SU-DHL-6 (cell line): ENCODE data around the gene CHTOP.

Experiments
- H2AFZ ChIP-seq: fragments of 200-600 bp; sonication (generic); 2 replicates; pipeline ENCODE4 v1.6.1; 2014; ENCODE audit warnings: low read depth, mild to moderate bottlenecking, moderate library complexity, mixed read lengths, antibody characterized with exemption, low read length; ENCODE audit not compliant: severe bottlenecking
- H3F3A ChIP-seq: fragments of 200-600 bp; shearing (Covaris generic); 2 replicates; pipeline ENCODE4 v1.6.0; 2016; ENCODE audit warnings: antibody characterized with exemption, mild to moderate bottlenecking; ENCODE audit not compliant: insufficient read depth
- H3K27ac ChIP-seq: fragments of 200-600 bp; sonication (generic); 2 replicates; pipeline ENCODE4 v1.5.1; 2016; ENCODE audit warnings: low read depth, mild to moderate bottlenecking, low read length, moderate library complexity, mixed read lengths
- H3K27me3 ChIP-seq: fragments of 200-600 bp; sonication (generic), shearing (Covaris generic); 2 replicates; pipeline ENCODE4 v1.6.0; 2014; ENCODE audit warnings: mild to moderate bottlenecking, low read length
- H3K36me3 ChIP-seq: fragments of 200-600 bp; sonication (generic); 2 replicates; pipeline ENCODE4 v1.6.1; 2014; ENCODE audit warnings: mild to moderate bottlenecking, low read length, mixed read lengths
- H3K4me2 ChIP-seq: fragments of 300-600, 200-600 bp; shearing (Covaris generic), sonication (generic); 2 replicates; pipeline ENCODE4 v1.6.0; 2014; ENCODE audit warnings: low read length, low read depth, mild to moderate bottlenecking; ENCODE audit not compliant: poor library complexity, severe bottlenecking
- H3K4me3 ChIP-seq: fragments of 200-600 bp; sonication (generic); 2 replicates; pipeline ENCODE4 v1.5.1; 2014; ENCODE audit warnings: antibody characterized with exemption, low read length, mild to moderate bottlenecking, mixed read lengths; ENCODE audit not compliant: insufficient read depth, poor library complexity, severe bottlenecking
- H3K79me2 ChIP-seq: fragments of 200-600 bp; sonication (generic); 2 replicates; pipeline ENCODE4 v1.6.1; 2014; ENCODE audit warnings: mild to moderate bottlenecking, low read length, moderate library complexity; ENCODE audit not compliant: insufficient read depth
- H3K9ac ChIP-seq: fragments of 200-600 bp; sonication (generic); 2 replicates; pipeline ENCODE4 v1.7.0; 2014; ENCODE audit warnings: mild to moderate bottlenecking, low read length
- H3K9me2 ChIP-seq: fragments of 200-600 bp; sonication (generic); replicated peaks from 2 replicates; pipeline ENCODE4 v1.6.1; 2014; ENCODE audit warnings: low read length; ENCODE audit not compliant: insufficient read depth
- H3K9me3 ChIP-seq: fragments of 200-600 bp; sonication (generic); 2 replicates; pipeline ENCODE4 v1.6.1; 2014; ENCODE audit warnings: low read length, mixed read lengths; ENCODE audit not compliant: insufficient read depth
- H4K20me1 ChIP-seq: fragments of 200-600 bp; sonication (generic); 2 replicates; pipeline ENCODE4 v1.6.1; 2014; ENCODE audit warnings: low read depth, mild to moderate bottlenecking, antibody characterized with exemption, low read length, moderate library complexity, mixed read lengths
- EZH2phosphoT487 ChIP-seq: fragments of 200-600 bp; sonication (generic), shearing (Covaris generic); conservative IDR thresholded peaks from 2 replicates; pipeline ENCODE4 v1.6.1; 2018; ENCODE audit warnings: mild to moderate bottlenecking, antibody characterized with exemption, low read length, moderate library complexity, mixed read lengths
- TF ChIP-seq, protein P1 (sequence below): fragments of 200-600 bp; sonication (generic); IDR thresholded peaks from one replicate; pipeline ENCODE4 v1.5.1; 2017; ENCODE audit warnings: antibody characterized with exemption, mild to moderate bottlenecking, low read length, moderate library complexity; ENCODE audit not compliant: insufficient read depth, poor library complexity, severe bottlenecking

Gene CHTOP

GRCh38 chr1:153608742-153609584, 24.9 kb upstream of the CHTOP start:
- H3K9me2 ChIP-seq = no peaks in the 10 kb centered on the region
- no peaks in the 10 kb centered on the region for H3F3A ChIP-seq
- no peaks in the 10 kb centered on the region for H3K27me3 ChIP-seq
- no peak overlapping the region for H3K4me2 ChIP-seq
- no peaks in the 10 kb centered on the region for H3K36me3 ChIP-seq
- no peaks in the 10 kb centered on the region for H3K9me3 ChIP-seq
- no peak overlapping the region for H3K4me3 ChIP-seq
- no peak overlapping the region for H3K27ac ChIP-seq
- no peaks in the 10 kb centered on the region for H4K20me1 ChIP-seq
- H3K79me2 ChIP-seq = no peaks in the 10 kb centered on the region
- no peak overlapping the region for H2AFZ ChIP-seq
- no peak overlapping the region for H3K9ac ChIP-seq
- TF ChIP-seq, protein P1, sequence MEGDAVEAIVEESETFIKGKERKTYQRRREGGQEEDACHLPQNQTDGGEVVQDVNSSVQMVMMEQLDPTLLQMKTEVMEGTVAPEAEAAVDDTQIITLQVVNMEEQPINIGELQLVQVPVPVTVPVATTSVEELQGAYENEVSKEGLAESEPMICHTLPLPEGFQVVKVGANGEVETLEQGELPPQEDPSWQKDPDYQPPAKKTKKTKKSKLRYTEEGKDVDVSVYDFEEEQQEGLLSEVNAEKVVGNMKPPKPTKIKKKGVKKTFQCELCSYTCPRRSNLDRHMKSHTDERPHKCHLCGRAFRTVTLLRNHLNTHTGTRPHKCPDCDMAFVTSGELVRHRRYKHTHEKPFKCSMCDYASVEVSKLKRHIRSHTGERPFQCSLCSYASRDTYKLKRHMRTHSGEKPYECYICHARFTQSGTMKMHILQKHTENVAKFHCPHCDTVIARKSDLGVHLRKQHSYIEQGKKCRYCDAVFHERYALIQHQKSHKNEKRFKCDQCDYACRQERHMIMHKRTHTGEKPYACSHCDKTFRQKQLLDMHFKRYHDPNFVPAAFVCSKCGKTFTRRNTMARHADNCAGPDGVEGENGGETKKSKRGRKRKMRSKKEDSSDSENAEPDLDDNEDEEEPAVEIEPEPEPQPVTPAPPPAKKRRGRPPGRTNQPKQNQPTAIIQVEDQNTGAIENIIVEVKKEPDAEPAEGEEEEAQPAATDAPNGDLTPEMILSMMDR = no peak
- TF ChIP-seq EZH2phosphoT487 = no peak

DNA sequence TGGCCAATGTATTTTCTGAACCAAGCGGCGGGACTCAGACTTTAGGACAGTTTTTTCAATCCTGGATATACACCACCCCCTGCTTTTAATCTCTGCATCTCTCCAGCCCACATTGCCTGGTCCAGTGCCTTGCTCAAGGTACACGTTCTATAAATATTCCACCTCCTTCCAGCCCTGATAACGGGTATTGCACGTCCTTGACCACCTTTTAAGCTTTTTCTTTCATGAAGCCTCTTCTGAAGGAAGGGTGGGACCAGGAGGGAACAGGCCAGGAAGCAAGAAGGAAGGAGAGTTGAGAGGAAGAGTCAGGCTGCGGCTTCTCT, 24.3 kb upstream of the CHTOP start:
- Histone ChIP-seq H3K4me2 (no peak overlapping the region), H3K9me3 (no peaks in the 10 kb centered on the region), H3K27me3 (no peaks in the 10 kb centered on the region), H3K79me2 (no peaks in the 10 kb centered on the region), H4K20me1 (no peaks in the 10 kb centered on the region), H3K9ac (no peak overlapping the region), H3F3A (no peaks in the 10 kb centered on the region), H3K4me3 (no peak overlapping the region), H3K9me2 (no peaks in the 10 kb centered on the region), H2AFZ (no peak overlapping the region), H3K36me3 (no peaks in the 10 kb centered on the region), H3K27ac (no peak overlapping the region)
- TF ChIP-seq EZH2phosphoT487 = no peak
- TF ChIP-seq, protein P1 = no peak

- H3K27ac ChIP-seq = no peak overlapping the region
- H3F3A ChIP-seq = no peaks in the 10 kb centered on the region
- H3K9me2 ChIP-seq = no peaks in the 10 kb centered on the region
- H3K4me3 ChIP-seq = no peak overlapping the region
- no peak overlapping the region for H2AFZ ChIP-seq
- no peaks in the 10 kb centered on the region for H3K79me2 ChIP-seq
- H3K36me3 ChIP-seq = no peaks in the 10 kb centered on the region
- no peaks in the 10 kb centered on the region for H4K20me1 ChIP-seq
- TF ChIP-seq, protein P1 = no peak
- no peak for TF ChIP-seq EZH2phosphoT487
- H3K9ac ChIP-seq = no peak overlapping the region
- H3K4me2 ChIP-seq = no peak overlapping the region
- H3K27me3 ChIP-seq = no peaks in the 10 kb centered on the region
- H3K9me3 ChIP-seq = no peaks in the 10 kb centered on the region
These were observed 23.5 kb upstream of the CHTOP start for GRCh38 chr1:153610334-153610733.
